OCI-LY3 (cell line): Measurements from ENCODE around the gene SH3BP5L.

Experiments used
- CTCF ChIP-seq: fragments of 200-600, 300-600 bp; sonication (generic); IDR thresholded peaks from 2 replicates; pipeline ENCODE4 v1.5.1; 2014; ENCODE audit warnings: antibody characterized with exemption, low read length, low read depth
- EZH2phosphoT487 ChIP-seq: fragments of 200-600 bp; shearing (Covaris generic); IDR thresholded peaks from 2 replicates; pipeline ENCODE4 v1.6.1; 2018; ENCODE audit warnings: antibody characterized with exemption, mixed run types, low read depth

- TF ChIP-seq CTCF (no peak), EZH2phosphoT487 (no peak)
These were observed 32.0 kb upstream of the SH3BP5L start for GRCh38 chr1:248857749-248858095.
